Caki2 (cell line): ENCODE data around the gene CASP3. TPM values are rescaled to one million over a fixed set of nuclear protein-coding genes. Genes with fewer than 3 reads are reported as not detected.

ENCODE experiments used
- DNase-seq: peaks from one replicate; pipeline ENCODE4 v3.0.0-alpha.2; 2015; ENCODE audit warnings: low read depth
- in situ Hi-C: cut with HindIII; loops from 2 replicates; pipeline ENCODE4 v1.10.0; 2016; ENCODE audit warnings: low sequenced_read_pairs, low pct_unique_long_range_greater_than_20kb, mixed read lengths
- total RNA-seq: library from RNA; depleted of rRNA; stranded (reverse); fragments of >200 nt; shearing (Covaris generic); gene quantifications from 2 replicates; pipeline ENCODE4 v1.2.3, GENCODE V29; 2014; ENCODE audit warnings: low replicate concordance; rRNA removed

Gene CASP3
- total RNA-seq, 1 experiment from 2014 or later = 34.7 TPM

DNA sequence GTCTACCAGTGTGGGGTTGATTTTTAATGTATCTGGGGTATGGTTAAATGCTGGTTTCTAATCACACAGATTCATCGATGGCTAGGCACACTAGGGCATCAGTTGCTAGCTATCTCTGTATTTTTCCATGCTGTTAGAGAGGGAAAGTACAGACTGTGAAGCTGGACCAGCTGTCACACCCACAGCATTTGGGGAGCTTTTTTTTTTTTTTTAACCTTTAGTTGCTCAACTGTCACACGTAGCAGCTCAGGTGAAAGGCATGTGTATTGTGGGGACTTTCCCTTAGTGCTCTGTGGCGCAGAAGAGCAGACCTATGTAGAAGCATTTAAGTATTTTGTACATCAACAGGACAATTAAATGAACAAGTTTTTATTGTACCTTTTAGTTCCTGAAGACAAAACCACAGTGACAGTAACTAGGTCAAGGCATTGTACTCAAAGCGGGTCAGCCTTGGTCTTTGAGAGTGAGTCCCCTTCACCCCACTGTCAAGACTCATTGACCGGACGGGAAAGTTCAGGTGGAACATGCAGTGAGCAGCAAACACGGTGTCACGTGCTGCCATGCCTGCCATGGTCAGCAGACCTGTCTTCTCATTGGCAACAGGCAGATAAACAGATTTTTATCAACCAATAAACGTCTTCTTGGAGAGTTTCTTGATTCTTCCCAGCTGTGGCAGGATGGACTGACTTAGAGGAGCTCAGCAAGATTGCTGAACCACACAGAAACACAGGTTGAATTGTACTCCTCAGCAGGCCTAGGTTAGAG is 65.3 kb downstream of the CASP3 start:
- in situ Hi-C loops = no loop called here
- no peak for DNase-seq

Other genes with a start within 250 kb of the CASP3 start
- gene IRF2, start 174.9 kb downstream of the CASP3 start, total RNA-seq = 18.4 and 47.1 TPM in 2 replicates
- gene PRIMPOL, start 291 bp upstream of the CASP3 start, total RNA-seq = 15.9 and 30.4 TPM in 2 replicates
- 60.4 and 71.5 TPM in 2 replicates for gene CENPU, start 84.6 kb upstream of the CASP3 start, total RNA-seq
- gene ACSL1, start 176.5 kb upstream of the CASP3 start, total RNA-seq = 37.8 and 42.8 TPM in 2 replicates